HG03095 (cell line): ENCODE data around the gene CAMSAP1.

ENCODE experiments used
- ATAC-seq: cut with Tn5 transposase; IDR thresholded peaks from one replicate; pipeline ENCODE4 v1.9.1; 2021; ENCODE audit warnings: moderate library complexity; ENCODE audit not compliant: unreplicated experiment

Gene CAMSAP1

DNA sequence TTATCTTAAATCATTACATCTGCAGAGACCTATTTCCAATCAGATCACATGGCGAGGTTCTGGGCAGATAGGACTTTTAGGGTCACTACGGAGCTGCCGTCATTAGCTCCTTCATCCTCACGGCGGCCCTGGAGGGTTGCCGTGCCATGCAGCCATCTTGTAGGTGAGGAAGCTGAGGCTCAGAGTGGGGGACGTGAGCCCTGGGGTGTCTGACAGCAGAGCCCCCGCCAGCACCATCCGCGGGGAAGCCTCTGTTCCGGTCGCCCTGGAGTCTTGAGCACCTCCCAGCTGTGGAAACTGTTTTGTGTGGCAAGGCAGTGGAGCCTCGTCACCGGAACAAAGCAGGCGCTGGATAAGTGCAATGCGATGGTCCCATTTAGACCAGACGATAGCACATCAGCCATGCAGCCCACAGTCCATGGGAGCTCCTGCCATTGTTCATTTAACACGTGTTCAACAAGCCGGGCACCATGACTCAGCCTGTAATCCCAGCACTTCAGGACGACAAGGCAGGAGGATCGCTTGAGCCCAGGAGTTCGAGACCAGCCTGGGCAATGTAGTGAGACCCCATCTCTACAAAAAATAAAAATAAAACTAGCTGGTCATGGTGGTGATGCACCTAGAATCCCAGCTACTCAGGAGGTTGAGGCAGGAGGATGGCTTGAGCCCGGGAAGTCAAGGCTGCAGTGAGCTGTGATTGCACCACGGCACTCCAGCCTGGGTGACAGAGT, 143.5 kb downstream of the CAMSAP1 start:
- ATAC-seq = no peak

- no peak for ATAC-seq
These were observed 144.4 kb downstream of the CAMSAP1 start for GRCh38 chr9:135762921-135763320.

- ATAC-seq = no peak
These were observed 145.5 kb downstream of the CAMSAP1 start for GRCh38 chr9:135761845-135762168.

DNA sequence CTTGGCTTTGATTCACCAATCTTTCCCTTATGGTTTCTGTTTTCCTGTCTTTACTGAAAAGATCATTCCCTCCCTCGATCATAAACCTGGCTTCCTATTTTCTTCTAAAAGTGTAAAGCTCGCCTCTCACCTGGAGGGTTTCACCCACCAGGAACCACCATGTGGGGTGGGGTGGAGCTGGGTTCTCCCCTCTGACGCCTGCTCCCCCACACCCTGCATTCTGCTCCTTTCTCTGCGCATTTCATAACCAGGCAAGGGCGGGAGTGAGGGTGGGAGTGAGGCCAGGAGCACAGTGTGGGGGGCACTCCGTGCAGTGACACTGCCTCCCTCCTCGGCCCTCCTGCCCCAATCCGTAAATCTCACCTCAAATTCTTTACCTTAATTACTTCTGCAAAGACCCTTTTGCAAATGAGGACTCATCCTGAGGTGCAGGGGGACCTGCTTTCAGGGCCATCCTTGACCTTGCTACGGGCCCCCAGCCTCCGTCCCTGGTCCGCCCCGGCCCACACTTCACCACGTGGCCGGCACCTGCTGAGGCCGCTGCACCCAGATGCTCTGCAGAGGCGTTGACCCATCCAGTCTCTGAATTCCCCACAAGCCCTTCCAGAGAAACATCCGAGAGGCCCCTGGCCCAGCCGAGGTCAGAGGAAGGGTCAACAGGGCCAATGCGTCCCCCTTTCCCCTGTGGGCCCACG, 146.0 kb downstream of the CAMSAP1 start:
- no peak for ATAC-seq

- no peak for ATAC-seq
These were observed 146.9 kb downstream of the CAMSAP1 start for GRCh38 chr9:135760465-135760864.

DNA sequence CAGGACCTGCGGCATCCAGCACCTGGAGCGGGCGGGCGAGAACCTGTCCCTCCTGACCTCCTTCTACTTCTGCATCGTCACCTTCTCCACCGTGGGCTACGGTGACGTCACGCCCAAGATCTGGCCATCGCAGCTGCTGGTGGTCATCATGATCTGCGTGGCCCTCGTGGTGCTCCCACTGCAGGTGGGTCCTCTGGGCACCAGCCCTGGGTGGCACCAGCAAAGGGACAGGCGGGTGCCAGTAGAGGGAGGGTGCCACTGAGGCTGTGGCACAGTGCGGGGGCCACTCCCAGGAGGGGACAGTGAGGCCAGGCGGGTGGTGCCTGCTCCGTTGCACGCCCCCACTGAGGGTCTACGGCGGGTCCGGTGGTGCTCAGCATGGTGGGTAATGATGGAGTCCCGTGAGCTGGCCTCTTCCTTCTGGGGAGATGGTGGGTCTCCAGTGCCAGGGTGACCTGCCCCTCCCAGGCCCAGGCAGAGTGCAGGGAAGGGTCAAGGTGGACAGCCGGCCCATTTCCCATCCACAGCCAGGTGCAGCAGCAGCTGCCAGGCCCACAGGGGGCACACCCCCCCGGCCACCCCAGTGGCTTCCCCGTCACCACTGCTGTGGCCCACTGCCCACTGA, 147.6 kb downstream of the CAMSAP1 start:
- ATAC-seq = no peak

- ATAC-seq = no peak
These were observed 148.5 kb downstream of the CAMSAP1 start for GRCh38 chr9:135758870-135759269.
